Stimulated activated CD4-positive, alpha-beta T cell treated with anti-CD3 and anti-CD28 coated beads, Interleukin-4, amount 100 ng/mL, for 1 hour (primary cell): ENCODE results near the gene SIT1.
"Not testable (repeated sequence)": the region's sequence is repeated elsewhere in the genome, so short reads cannot be mapped to it uniquely, and the experiment has no call there.

ENCODE experiments used
- DNase-seq: peaks from one replicate; pipeline ENCODE4 v3.0.0-alpha.2; 2020

The SIT1 gene

GRCh38 chr9:35658137-35658967, 7.6 kb upstream of the SIT1 start, which contains the start of gene CCDC107:
Gene CCDC107 (plus strand): TSS chr9:35658292. CDS start chr9:35658380, 88 bp downstream.
- DNase-seq = peak; percentile 82

- peak; percentile 93 for DNase-seq
Measured at GRCh38 chr9:35657546-35658136, 6.9 kb upstream of the SIT1 start, which contains the start of gene RMRP. Gene RMRP (minus strand): TSS chr9:35658019.

GRCh38 chr9:35656831-35657545, 6.3 kb upstream of the SIT1 start:
- DNase-seq = no peak

- DNase-seq = no peak
Measured at GRCh38 chr9:35656348-35656747, 5.6 kb upstream of the SIT1 start.

GRCh38 chr9:35653611-35654010, 2.9 kb upstream of the SIT1 start:
- no peak for DNase-seq

GRCh38 chr9:35652829-35653209, 2.1 kb upstream of the SIT1 start:
- DNase-seq = no peak

GRCh38 chr9:35651956-35652828, 1.5 kb upstream of the SIT1 start:
- DNase-seq = no peak

- DNase-seq = peak; percentile 47
Measured at GRCh38 chr9:35649431-35650340, 1.0 kb downstream of the SIT1 start.

- DNase-seq = peak; percentile 93
Measured at GRCh38 chr9:35646533-35647265, 4.0 kb downstream of the SIT1 start.

- DNase-seq = no peak
Measured at GRCh38 chr9:35646153-35646532, 4.6 kb downstream of the SIT1 start.

GRCh38 chr9:35645736-35646135, 5.0 kb downstream of the SIT1 start:
- not testable (repeated sequence) for DNase-seq

- no peak for DNase-seq
Measured at GRCh38 chr9:35643046-35643445, 7.7 kb downstream of the SIT1 start.

- DNase-seq = not testable (repeated sequence)
Measured at GRCh38 chr9:35641478-35641877, 9.3 kb downstream of the SIT1 start.

GRCh38 chr9:35640431-35640830, 10.3 kb downstream of the SIT1 start:
- DNase-seq = not testable (repeated sequence)

GRCh38 chr9:35639631-35640030, 11.1 kb downstream of the SIT1 start:
- DNase-seq = no peak

- DNase-seq = not testable (repeated sequence)
Measured at GRCh38 chr9:35639225-35639624, 11.5 kb downstream of the SIT1 start.

- DNase-seq = not testable (repeated sequence)
Measured at GRCh38 chr9:35638751-35639150, 12.0 kb downstream of the SIT1 start.

- DNase-seq = not testable (repeated sequence)
Measured at GRCh38 chr9:35637427-35637955, 13.2 kb downstream of the SIT1 start.

GRCh38 chr9:35636877-35637246, 13.9 kb downstream of the SIT1 start:
- DNase-seq = not testable (repeated sequence)

- DNase-seq = no peak
Measured at GRCh38 chr9:35636135-35636876, 14.4 kb downstream of the SIT1 start.
